Breast epithelium (tissue), 3 donors: ENCODE results near the gene NR4A3.

ENCODE experiments used
- POLR2A ChIP-seq: fragments of 450-650 bp; IDR thresholded peaks from one replicate; pipeline ENCODE4 v1.6.1; 2016; ENCODE audit warnings: antibody characterized with exemption, mild to moderate bottlenecking, moderate library complexity
- TF ChIP-seq, protein P1 (sequence below), 3 donors: fragments of 450-650 bp; IDR thresholded peaks; one replicate each; pipeline ENCODE4 v1.5.1; 2016 to 2017; ENCODE audit warnings: antibody characterized with exemption in 3 of 3, mild to moderate bottlenecking in 3 of 3, moderate library complexity in 3 of 3

DNA sequence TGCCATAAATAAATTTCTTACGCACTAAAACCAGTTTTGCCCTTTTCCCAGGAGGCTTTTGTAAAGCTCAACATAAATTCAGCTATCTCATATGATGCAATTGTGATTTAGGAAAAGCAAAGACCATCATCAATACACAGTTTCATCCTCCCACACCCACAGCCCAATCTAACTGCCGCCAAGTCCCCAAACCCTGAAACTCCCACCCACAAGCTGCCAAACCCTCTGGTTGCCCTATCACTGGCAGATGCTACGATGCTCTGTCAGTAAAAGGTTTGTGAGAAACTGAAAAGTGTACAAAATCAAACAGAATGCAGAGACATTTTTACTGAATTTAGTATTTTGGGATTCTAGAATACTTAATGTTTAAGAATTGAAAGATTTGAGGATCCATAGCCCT, 42.8 kb upstream of the NR4A3 start:
- TF ChIP-seq, protein P1, sequence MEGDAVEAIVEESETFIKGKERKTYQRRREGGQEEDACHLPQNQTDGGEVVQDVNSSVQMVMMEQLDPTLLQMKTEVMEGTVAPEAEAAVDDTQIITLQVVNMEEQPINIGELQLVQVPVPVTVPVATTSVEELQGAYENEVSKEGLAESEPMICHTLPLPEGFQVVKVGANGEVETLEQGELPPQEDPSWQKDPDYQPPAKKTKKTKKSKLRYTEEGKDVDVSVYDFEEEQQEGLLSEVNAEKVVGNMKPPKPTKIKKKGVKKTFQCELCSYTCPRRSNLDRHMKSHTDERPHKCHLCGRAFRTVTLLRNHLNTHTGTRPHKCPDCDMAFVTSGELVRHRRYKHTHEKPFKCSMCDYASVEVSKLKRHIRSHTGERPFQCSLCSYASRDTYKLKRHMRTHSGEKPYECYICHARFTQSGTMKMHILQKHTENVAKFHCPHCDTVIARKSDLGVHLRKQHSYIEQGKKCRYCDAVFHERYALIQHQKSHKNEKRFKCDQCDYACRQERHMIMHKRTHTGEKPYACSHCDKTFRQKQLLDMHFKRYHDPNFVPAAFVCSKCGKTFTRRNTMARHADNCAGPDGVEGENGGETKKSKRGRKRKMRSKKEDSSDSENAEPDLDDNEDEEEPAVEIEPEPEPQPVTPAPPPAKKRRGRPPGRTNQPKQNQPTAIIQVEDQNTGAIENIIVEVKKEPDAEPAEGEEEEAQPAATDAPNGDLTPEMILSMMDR (IDR thresholded peaks at IDR 0.05), result no peak
- TF ChIP-seq POLR2A, result no peak
